Neuronal stem cell (in vitro differentiated cells): ENCODE results near the gene EHMT1.

Experiments used
- DNase-seq: peaks from one replicate; pipeline ENCODE4 v3.0.0-alpha.2; 2013; ENCODE audit warnings: low spot score
- H2AFZ ChIP-seq: one replicate; pipeline ENCODE4 v1.6.1; 2013; ENCODE audit warnings: mild to moderate bottlenecking, low read length, inconsistent platforms
- H2AK5ac ChIP-seq: 2 replicates; pipeline ENCODE4 v1.6.1; 2013; ENCODE audit warnings: low read depth, mild to moderate bottlenecking, inconsistent platforms, low read length, moderate library complexity, mixed read lengths
- H2BK120ac ChIP-seq: 2 replicates; pipeline ENCODE4 v1.6.1; 2013; ENCODE audit warnings: low read depth, mild to moderate bottlenecking, inconsistent platforms, low read length, moderate library complexity, mixed read lengths
- H2BK12ac ChIP-seq: one replicate; pipeline ENCODE4 v1.6.1; 2013; ENCODE audit warnings: low read length, inconsistent platforms
- H2BK15ac ChIP-seq: 2 replicates; pipeline ENCODE4 v1.6.1; 2013; ENCODE audit warnings: mild to moderate bottlenecking, low read length, inconsistent platforms, mixed read lengths
- H2BK5ac ChIP-seq: one replicate; pipeline ENCODE4 v1.6.1; 2013; ENCODE audit warnings: inconsistent platforms, mild to moderate bottlenecking, low read length, moderate library complexity
- H3K14ac ChIP-seq: one replicate; pipeline ENCODE4 v1.6.1; 2013; ENCODE audit warnings: low read length, inconsistent platforms
- H3K18ac ChIP-seq: 2 replicates; pipeline ENCODE4 v1.6.1; 2013; ENCODE audit warnings: low read length, inconsistent platforms
- H3K23ac ChIP-seq: 2 replicates; pipeline ENCODE4 v1.6.1; 2013; ENCODE audit warnings: low read depth, mild to moderate bottlenecking, mixed read lengths, low read length, inconsistent platforms; ENCODE audit not compliant: poor library complexity
- H3K27ac ChIP-seq: replicated peaks from 3 replicates; pipeline ENCODE4 v1.5.1; 2013; ENCODE audit warnings: low read length, inconsistent platforms
- H3K27me3 ChIP-seq, 3 experiments: 2 replicates each; pipeline ENCODE4 v1.6.1; 2013; ENCODE audit warnings: low read length in 3 of 3, mild to moderate bottlenecking in 2 of 3, inconsistent platforms in 1 of 3, low read depth in 1 of 3, mixed read lengths in 1 of 3, moderate library complexity in 1 of 3; ENCODE audit not compliant: control insufficient read depth in 3 of 3, insufficient read depth in 3 of 3
- H3K36me3 ChIP-seq, 2 donors: replicated peaks in 1 of 2; 2 replicates each; pipeline ENCODE4 v1.6.1; 2013; ENCODE audit warnings: low read length in 2 of 2; ENCODE audit not compliant: control insufficient read depth in 2 of 2, insufficient read depth in 2 of 2
- H3K4ac ChIP-seq: 2 replicates; pipeline ENCODE4 v1.6.1; 2013; ENCODE audit warnings: inconsistent platforms, mild to moderate bottlenecking, low read length, moderate library complexity
- H3K4me1 ChIP-seq, 2 donors: 1 replicate in 1 of 2; 2 replicates in 1 of 2; pipeline ENCODE4 v1.6.1; 2013; ENCODE audit warnings: low read length in 2 of 2, low read depth in 1 of 2; ENCODE audit not compliant: control insufficient read depth in 2 of 2, insufficient read depth in 1 of 2
- H3K4me2 ChIP-seq: one replicate; pipeline ENCODE4 v1.6.1; 2013; ENCODE audit warnings: mild to moderate bottlenecking, low read length, inconsistent platforms; ENCODE audit not compliant: insufficient read depth, poor library complexity, severe bottlenecking
- H3K4me3 ChIP-seq, 2 donors: 2 replicates each; pipeline ENCODE4 v1.5.1; 2013; ENCODE audit warnings: low read length in 2 of 2, mild to moderate bottlenecking in 2 of 2, inconsistent platforms in 1 of 2, moderate library complexity in 1 of 2
- H3K79me1 ChIP-seq: one replicate; pipeline ENCODE4 v1.6.1; 2013; ENCODE audit warnings: low read depth, mild to moderate bottlenecking, inconsistent platforms, low read length, moderate library complexity
- H3K9ac ChIP-seq: one replicate; pipeline ENCODE4 v1.6.1; 2013; ENCODE audit warnings: mild to moderate bottlenecking, low read depth, low read length, inconsistent platforms; ENCODE audit not compliant: poor library complexity
- H3K9me3 ChIP-seq, 2 donors: replicated peaks in 1 of 2; 2 replicates each; pipeline versions ENCODE3 to v1.6.1; 2013; ENCODE audit warnings: low read length in 2 of 2, mild to moderate bottlenecking in 2 of 2, inconsistent platforms in 1 of 2, low read depth in 1 of 2, mixed read lengths in 1 of 2, moderate library complexity in 1 of 2; ENCODE audit not compliant: control insufficient read depth in 2 of 2, insufficient read depth in 1 of 2
- H4K8ac ChIP-seq: one replicate; pipeline ENCODE4 v1.6.1; 2013; ENCODE audit warnings: low read depth, mild to moderate bottlenecking, inconsistent platforms, low read length, moderate library complexity
- H4K91ac ChIP-seq: one replicate; pipeline ENCODE4 v1.6.1; 2013; ENCODE audit warnings: low read length, low read depth, mild to moderate bottlenecking, inconsistent platforms; ENCODE audit not compliant: poor library complexity
- WGBS, 2 donors: extraction: QIAGEN DNeasy Blood & Tissue Kit; methylation state at CpG; one replicate each; pipeline ENCODE4 v1.1.7; 2013; ENCODE audit warnings: missing lambda C conversion rate in 2 of 2, mixed read lengths in 1 of 2; ENCODE audit not compliant: insufficient read length in 2 of 2, insufficient replicate concordance in 1 of 2; ENCODE audit errors: extremely low coverage in 2 of 2; 5-methylcytosine and 5-hydroxymethylcytosine counted together

Gene EHMT1

GRCh38 chr9:137843355-137843754, 224.6 kb downstream of the EHMT1 start:
- Histone ChIP-seq H3K9ac (no peak overlapping the region), H2AFZ (no peak overlapping the region), H2BK12ac (no peak overlapping the region), H3K4me2 (no peak overlapping the region), H4K8ac (no peak overlapping the region), H3K79me1 (no peaks in the 10 kb centered on the region), H3K4me3 (no peak overlapping the region), H2BK120ac (no peak overlapping the region), H3K9me3 (peaks cover 0 to 1% of the 10 kb centered on the region in 2 donors), H2BK15ac (no peak overlapping the region), H3K27me3 (no peaks in the 10 kb centered on the region), H2AK5ac (no peak overlapping the region), H4K91ac (no peak overlapping the region), H3K4me1 (no peaks in the 10 kb centered on the region), H3K23ac (no peak overlapping the region), H3K18ac (no peak overlapping the region), H3K14ac (no peak overlapping the region), H3K4ac (no peak overlapping the region), H3K27ac (no peak overlapping the region), H2BK5ac (no peak overlapping the region), H3K36me3 (no peaks in the 10 kb centered on the region)
- no CpG with 5 or more reads among the region's 9 CpGs for WGBS, 2 donors
- no peak for DNase-seq

- no peak overlapping the region for H2AK5ac ChIP-seq
- H3K27me3 ChIP-seq: no peaks in the 10 kb centered on the region
- H3K4ac ChIP-seq: no peak overlapping the region
- H4K8ac ChIP-seq: no peak overlapping the region
- no peak overlapping the region for H3K14ac ChIP-seq
- no CpG with 5 or more reads among the region's 5 CpGs for WGBS, 2 donors
- no peak overlapping the region for H3K4me3 ChIP-seq
- no peak overlapping the region for H3K18ac ChIP-seq
- H2BK12ac ChIP-seq: no peak overlapping the region
- no peaks in the 10 kb centered on the region for H3K79me1 ChIP-seq
- no peak overlapping the region for H3K4me2 ChIP-seq
- DNase-seq: no peak
- H2BK5ac ChIP-seq: no peak overlapping the region
- no peak overlapping the region for H2BK15ac ChIP-seq
- H2BK120ac ChIP-seq: no peak overlapping the region
- H4K91ac ChIP-seq: no peak overlapping the region
- no peaks in the 10 kb centered on the region for H3K4me1 ChIP-seq
- no peak overlapping the region for H3K9ac ChIP-seq
- no peak overlapping the region for H3K27ac ChIP-seq
- H2AFZ ChIP-seq: no peak overlapping the region
- H3K36me3 ChIP-seq: no peaks in the 10 kb centered on the region
- H3K9me3 ChIP-seq: peaks cover 2 to 13% of the 10 kb centered on the region in 2 donors
- no peak overlapping the region for H3K23ac ChIP-seq
These were observed 232.9 kb downstream of the EHMT1 start for GRCh38 chr9:137851516-137852267.

- no peak overlapping the region for H4K8ac ChIP-seq
- H3K23ac ChIP-seq: no peak overlapping the region
- H2BK5ac ChIP-seq: no peak overlapping the region
- H3K36me3 ChIP-seq: no peaks in the 10 kb centered on the region
- H3K14ac ChIP-seq: no peak overlapping the region
- peaks cover 4 to 13% of the 10 kb centered on the region in 2 donors for H3K9me3 ChIP-seq
- H3K79me1 ChIP-seq: no peaks in the 10 kb centered on the region
- no peaks in the 10 kb centered on the region for H3K4me1 ChIP-seq
- no peak overlapping the region for H3K4me3 ChIP-seq
- H3K9ac ChIP-seq: no peak overlapping the region
- no peak overlapping the region for H2BK15ac ChIP-seq
- H3K18ac ChIP-seq: no peak overlapping the region
- H3K4ac ChIP-seq: no peak overlapping the region
- H3K4me2 ChIP-seq: no peak overlapping the region
- no peak overlapping the region for H2BK12ac ChIP-seq
- no peaks in the 10 kb centered on the region for H3K27me3 ChIP-seq
- no peak overlapping the region for H2BK120ac ChIP-seq
- no peak overlapping the region for H2AK5ac ChIP-seq
- H4K91ac ChIP-seq: no peak overlapping the region
- H2AFZ ChIP-seq: no peak overlapping the region
- WGBS, 2 donors: no CpG with 5 or more reads among the region's 1 CpG
- DNase-seq: no peak
- no peak overlapping the region for H3K27ac ChIP-seq
These were observed 234.7 kb downstream of the EHMT1 start for GRCh38 chr9:137853392-137853995.

- no CpG with 5 or more reads among the region's 1 CpG for WGBS, 2 donors
- H3K14ac ChIP-seq: no peak overlapping the region
- no peak overlapping the region for H2AK5ac ChIP-seq
- no peaks in the 10 kb centered on the region for H3K4me1 ChIP-seq
- no peak overlapping the region for H3K9ac ChIP-seq
- H3K9me3 ChIP-seq: peaks cover 5 to 6% of the 10 kb centered on the region in 2 donors
- no peak overlapping the region for H4K91ac ChIP-seq
- no peak overlapping the region for H2BK120ac ChIP-seq
- no peak for DNase-seq
- no peak overlapping the region for H3K4me2 ChIP-seq
- no peaks in the 10 kb centered on the region for H3K79me1 ChIP-seq
- no peak overlapping the region for H3K4me3 ChIP-seq
- no peak overlapping the region for H2AFZ ChIP-seq
- no peak overlapping the region for H2BK5ac ChIP-seq
- no peak overlapping the region for H3K18ac ChIP-seq
- no peaks in the 10 kb centered on the region for H3K36me3 ChIP-seq
- H3K27me3 ChIP-seq: no peaks in the 10 kb centered on the region
- H4K8ac ChIP-seq: no peak overlapping the region
- H3K4ac ChIP-seq: no peak overlapping the region
- H2BK12ac ChIP-seq: no peak overlapping the region
- H3K27ac ChIP-seq: no peak overlapping the region
- no peak overlapping the region for H2BK15ac ChIP-seq
- no peak overlapping the region for H3K23ac ChIP-seq
These were observed 241.6 kb downstream of the EHMT1 start for GRCh38 chr9:137860361-137860760.
